NB4 (cell line): Measurements from ENCODE around the gene NPB.

Experiments used
- CTCF ChIP-seq: IDR thresholded peaks from one replicate; pipeline ENCODE4 v1.5.1; 2012; ENCODE audit warnings: low read depth, low read length
- MAX ChIP-seq: IDR thresholded peaks from 2 replicates; pipeline ENCODE4 v1.6.1; 2011; ENCODE audit warnings: low read depth, low read length
- MYC ChIP-seq: IDR thresholded peaks from 2 replicates; pipeline ENCODE4 v1.6.1; 2011; ENCODE audit warnings: low read depth, low read length
- POLR2A ChIP-seq: IDR thresholded peaks from 2 replicates; pipeline ENCODE4 v1.6.1; 2011; ENCODE audit warnings: mild to moderate bottlenecking; ENCODE audit not compliant: insufficient read length; ENCODE audit errors: extremely low read depth

DNA sequence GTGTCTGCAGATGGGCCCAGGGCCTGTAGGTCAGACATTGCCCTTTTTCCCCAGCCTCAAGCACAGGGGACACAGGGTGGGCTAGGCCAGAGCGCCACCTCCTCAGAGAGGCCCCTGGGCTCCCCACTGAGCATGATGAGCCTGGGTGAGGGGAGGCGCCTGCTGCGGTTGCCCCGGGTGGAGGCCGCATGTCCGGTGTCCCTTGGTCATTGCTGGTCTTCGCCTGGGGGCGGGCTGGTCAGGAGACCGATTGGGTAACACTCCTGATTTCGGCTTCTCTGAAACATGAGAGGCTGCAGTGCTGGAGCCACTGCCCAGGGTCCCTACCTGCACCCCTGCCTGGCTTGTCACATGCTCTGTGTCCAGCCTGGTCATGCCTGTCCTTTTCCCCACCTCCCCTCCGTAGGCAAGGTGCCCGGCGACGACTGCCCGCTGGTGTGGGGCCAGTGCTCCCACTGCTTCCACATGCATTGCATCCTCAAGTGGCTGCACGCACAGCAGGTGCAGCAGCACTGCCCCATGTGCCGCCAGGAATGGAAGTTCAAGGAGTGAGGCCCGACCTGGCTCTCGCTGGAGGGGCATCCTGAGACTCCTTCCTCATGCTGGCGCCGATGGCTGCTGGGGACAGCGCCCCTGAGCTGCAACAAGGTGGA lies 2.4 kb upstream of the NPB start:
- TF ChIP-seq POLR2A (no peak), MAX (no peak), CTCF (no peak), MYC (no peak)
